Left colon (tissue), 2 donors: ENCODE measurements around the gene ARHGAP26. TPM values are rescaled to one million over a fixed set of nuclear protein-coding genes. Genes with fewer than 3 reads are reported as not detected.

ENCODE experiments used
- ATAC-seq: fragments of 200-7000 bp; cut with Tn5 transposase; one replicate; pipeline ENCODE4 v1.9.1; 2020; ENCODE audit warnings: mild to moderate bottlenecking, moderate library complexity
- DNase-seq, 2 donors: peaks; one replicate each; pipeline ENCODE4 v3.0.0-alpha.2; 2020
- intact Hi-C, 2 donors: fragments of 100-400 bp; cut with DNase I in 1 of 2; cut with micrococcal nuclease in 1 of 2; formaldehyde crosslinking; loops; one replicate each; pipeline versions ENCODE4 v1.11.2 to v1.14.0; 2022; cut with DNase I, micrococcal nuclease
- total RNA-seq, 2 donors: library from RNA; stranded (reverse); fragmentation: NEBNext Ultra II Directional; extraction: Animal tissue kit (Norgen Biotek cat#: 25700); gene quantifications; one replicate each; pipeline ENCODE4 v1.2.1, GENCODE V29; 2021
- donor health status: DM: no; HTN: no; CAD: no.
- donor health status: DM: yes; HTN: yes; CAD: no.

Gene ARHGAP26
- total RNA-seq, 2 donors from 2014 or later = 71.6 to 85.1 TPM

DNA sequence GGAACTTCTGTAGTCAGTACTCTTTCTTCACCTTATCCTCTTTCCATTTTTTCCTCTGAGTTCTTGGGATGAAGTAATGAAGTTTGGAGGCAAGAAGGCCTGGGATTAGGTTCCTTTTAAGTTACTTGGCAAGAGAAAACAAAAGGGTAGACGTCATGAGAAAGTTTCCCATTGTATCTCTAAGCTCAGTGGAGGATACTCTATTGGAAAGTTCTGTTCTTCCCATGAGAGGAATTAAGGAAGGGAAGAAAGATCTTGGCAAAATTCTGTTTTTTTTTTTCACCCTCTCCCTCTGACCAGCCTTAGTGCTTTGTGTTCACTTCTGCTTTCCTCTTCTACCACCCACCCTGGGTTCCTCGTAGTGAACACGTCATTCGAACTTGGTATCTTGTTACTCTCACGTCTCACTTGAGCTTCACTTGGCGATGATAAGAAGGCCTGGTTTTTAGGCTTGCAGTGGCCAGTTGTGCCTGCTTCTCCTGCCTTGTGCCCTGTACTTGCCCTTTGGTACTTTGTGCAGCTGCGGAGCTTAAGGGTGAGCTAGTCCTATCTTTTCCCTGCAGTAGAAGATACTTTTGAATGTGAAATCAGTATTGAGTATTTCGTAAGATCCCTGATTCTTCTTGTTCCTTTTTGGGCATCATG is 67.0 kb downstream of the ARHGAP26 start:
- intact Hi-C loops = no loop called here
- no peak for ATAC-seq
- no peak for DNase-seq

DNA sequence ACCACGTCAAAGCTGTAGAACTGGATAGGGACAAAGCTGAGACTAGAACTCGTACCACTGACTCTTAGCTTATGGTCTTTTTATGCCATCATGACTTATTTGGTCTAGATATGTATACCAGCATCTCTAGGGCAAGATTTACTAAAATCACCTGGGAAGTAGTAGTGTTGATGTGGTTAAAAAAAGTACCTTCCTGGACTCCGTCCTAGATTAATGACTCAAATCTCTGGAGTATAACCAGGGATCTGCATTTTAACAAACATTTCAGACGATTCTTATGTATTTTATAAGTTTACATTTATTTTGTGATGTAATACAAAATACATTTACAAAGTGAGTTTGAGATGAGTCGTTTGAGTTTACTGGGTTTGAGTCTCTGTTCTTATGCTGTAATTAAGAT is 68.7 kb downstream of the ARHGAP26 start:
- intact Hi-C loops = no loop called here
- ATAC-seq (no peak), DNase-seq (no peak)

GRCh38 chr5:142839711-142840346 is 69.7 kb downstream of the ARHGAP26 start:
- intact Hi-C loops = no loop called here
- peak; percentile 77 for ATAC-seq

DNA sequence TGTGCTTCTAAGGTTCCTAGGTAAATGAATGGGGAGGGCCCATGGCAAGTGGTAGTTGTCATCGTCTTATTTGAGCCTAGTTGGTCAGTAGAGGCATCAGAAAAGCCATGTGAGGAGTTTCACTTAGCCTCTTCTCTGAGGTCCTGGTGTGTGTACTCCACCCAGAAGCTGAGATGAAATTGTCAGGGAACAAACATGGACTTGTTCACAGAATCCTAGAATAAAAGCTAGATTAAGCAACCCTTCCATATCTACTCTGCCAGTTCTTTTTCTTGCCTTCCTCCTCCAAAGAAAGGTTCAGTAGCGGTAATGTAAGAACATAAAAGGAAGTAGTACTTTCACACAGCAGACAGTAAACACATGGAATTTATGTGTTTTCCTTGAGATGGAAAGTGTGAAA is 70.4 kb downstream of the ARHGAP26 start:
- DNase-seq (no peak), ATAC-seq (peak; percentile 16)
- intact Hi-C loops = no loop called here

More at GRCh38 chr5:142839711-142840346, 69.7 kb downstream of the ARHGAP26 start:
- DNase-seq = no peak

DNA sequence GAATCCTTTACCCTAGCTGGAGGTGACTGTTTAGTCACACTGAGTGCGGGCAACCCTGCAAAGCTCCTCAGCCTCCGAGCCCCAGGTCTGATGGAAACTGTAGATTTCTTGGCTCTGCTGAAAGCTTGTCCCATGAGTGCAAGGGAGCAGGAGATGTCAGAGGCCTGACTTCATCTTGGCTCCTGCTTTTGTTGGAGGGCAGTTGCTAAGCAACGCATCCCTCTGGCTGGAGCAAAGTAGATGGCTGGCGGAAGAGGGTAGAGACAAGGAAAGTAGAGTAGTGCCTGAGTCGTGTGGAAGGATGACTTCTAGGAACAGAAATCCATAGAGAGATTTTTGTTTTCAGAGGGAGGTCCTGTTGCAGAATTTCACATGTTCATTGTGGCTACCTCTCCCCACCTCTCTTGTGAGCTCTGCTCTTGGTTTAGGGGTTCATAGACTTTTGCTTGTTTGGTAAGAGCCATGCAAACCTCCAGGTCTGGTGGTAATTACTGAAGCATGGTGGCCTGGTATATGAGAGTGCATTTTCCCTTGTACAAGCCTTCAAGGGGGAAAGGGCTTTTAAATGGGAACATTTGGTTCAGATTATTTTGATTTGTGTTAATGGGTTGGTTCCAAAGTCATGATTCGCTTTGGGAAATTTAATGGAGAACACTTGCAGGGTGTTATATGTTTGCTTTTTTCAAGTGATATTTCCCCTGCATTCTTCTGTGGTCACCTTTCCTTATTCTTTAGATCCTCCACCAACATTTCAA is 71.5 kb downstream of the ARHGAP26 start:
- intact Hi-C loops = no loop called here
- ATAC-seq (no peak), DNase-seq (no peak)

DNA sequence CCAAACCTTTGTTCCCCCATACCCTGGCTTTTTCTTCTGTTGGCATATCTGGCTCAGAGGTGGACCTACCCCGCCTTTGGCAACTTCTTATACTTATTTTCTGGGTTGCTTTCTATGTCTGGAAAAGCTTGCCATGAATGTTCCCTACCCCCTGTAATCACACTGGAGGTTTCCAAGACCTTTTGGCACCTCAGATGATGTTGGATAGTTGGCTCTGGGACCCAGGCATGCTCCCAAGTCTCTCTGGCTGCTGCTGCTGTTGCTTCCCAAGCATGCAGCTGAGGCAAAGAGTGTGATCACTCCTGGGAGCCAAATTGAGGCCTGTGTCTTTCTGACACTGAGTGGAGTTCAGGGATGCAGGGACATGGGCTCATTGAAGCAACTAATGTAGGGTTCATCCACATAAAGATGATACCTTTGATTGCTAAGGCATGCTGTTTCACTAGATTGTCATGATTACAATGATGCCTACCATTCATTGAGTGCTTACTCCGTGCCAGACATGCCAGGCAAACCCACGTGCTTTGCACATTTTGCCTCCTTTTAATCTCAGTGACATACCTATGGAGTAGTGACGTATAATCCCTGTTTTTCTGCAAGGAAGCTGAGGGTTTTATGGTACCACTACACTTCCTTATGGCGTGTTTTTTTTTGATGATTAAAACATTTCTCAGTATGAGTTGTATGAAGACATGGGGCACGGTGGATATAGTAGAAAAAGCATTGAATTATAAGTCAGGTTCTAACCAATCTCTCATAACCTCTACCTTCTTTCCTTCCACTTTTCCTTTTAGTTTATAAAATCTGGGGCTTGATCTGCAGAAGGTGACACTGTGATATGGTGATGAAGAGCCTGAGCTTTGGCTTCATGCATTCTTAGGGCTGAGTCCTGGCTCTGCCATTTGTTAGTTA is 73.1 kb downstream of the ARHGAP26 start:
- DNase-seq (no peak), ATAC-seq (peak; percentile 51)
- intact Hi-C loops = no loop called here

GRCh38 chr5:142844866-142845265 is 74.7 kb downstream of the ARHGAP26 start:
- no peak for DNase-seq
- intact Hi-C loops = no loop called here
- no peak for ATAC-seq

- DNase-seq = no peak
Observed at GRCh38 chr5:142845402-142845921, 75.3 kb downstream of the ARHGAP26 start.

GRCh38 chr5:142845954-142846398 is 75.8 kb downstream of the ARHGAP26 start:
- intact Hi-C loops = no loop called here
- DNase-seq (no peak), ATAC-seq (peak; percentile 57)

More at GRCh38 chr5:142845402-142845921, 75.3 kb downstream of the ARHGAP26 start:
- peak; percentile 72 for ATAC-seq
- intact Hi-C loops = no loop called here

- intact Hi-C loops = no loop called here
- ATAC-seq = no peak
- DNase-seq = no peak
Observed at GRCh38 chr5:142846406-142846805, 76.2 kb downstream of the ARHGAP26 start.

- ATAC-seq (no peak), DNase-seq (no peak)
- intact Hi-C loops = no loop called here
Observed at GRCh38 chr5:142847898-142848790, 78.0 kb downstream of the ARHGAP26 start.

- intact Hi-C loops = no loop called here
- no peak for DNase-seq
- no peak for ATAC-seq
Observed at GRCh38 chr5:142849466-142849865, 79.3 kb downstream of the ARHGAP26 start.

DNA sequence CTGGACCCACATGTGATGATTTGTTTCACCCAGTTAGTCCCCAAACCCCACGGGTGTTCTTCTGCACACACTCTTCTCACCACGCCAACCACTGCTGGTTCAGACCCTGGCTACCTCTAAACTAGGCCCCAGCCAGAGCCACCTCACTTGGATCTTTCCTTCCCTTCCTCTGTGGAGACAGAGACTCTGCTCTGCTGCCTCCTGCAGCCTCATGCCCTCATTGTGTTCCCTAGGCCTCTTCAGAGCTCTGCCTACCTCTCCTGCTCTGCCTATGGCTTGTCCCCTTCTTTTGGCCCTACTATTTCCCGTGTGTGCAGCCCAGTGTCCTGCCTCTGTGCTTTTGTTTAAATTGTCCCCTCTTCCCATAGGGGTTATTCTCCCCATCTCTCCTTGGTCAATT is 79.7 kb downstream of the ARHGAP26 start:
- ATAC-seq = no peak
- no peak for DNase-seq
- intact Hi-C loops = no loop called here

- ATAC-seq = no peak
- intact Hi-C loops = no loop called here
- no peak for DNase-seq
Observed at GRCh38 chr5:142851731-142852130, 81.6 kb downstream of the ARHGAP26 start.

- DNase-seq (no peak), ATAC-seq (peak; percentile 72)
- intact Hi-C loops = no loop called here
Observed at GRCh38 chr5:142852416-142853198, 82.4 kb downstream of the ARHGAP26 start.

GRCh38 chr5:142853682-142854081 is 83.5 kb downstream of the ARHGAP26 start:
- no peak for ATAC-seq

DNA sequence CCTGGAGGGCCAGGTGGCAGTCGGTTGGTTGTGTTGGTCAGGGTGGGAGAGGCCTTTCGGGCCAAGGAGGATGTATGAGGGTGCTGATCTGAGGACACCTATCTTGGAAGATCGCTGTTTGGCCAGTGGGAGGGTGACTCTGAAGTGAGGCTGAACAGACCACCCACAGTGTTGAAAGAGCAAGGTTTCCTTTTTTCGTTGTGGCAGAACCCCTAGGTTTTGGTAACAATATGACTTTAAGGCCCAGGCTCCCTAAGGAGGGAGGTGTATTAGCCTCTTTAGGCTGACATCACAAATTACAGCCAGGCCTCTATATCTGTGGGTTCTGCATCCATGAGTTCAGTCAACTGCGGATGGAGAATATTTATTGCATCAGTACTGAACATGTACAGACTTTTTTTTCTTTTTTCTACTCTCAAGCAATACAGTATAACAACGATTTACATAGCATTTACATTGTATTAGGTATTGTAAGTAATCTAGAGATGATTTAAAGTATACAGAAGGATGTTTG is 86.1 kb downstream of the ARHGAP26 start:
- ATAC-seq = no peak
- intact Hi-C loops = no loop called here
- DNase-seq = no peak

More at GRCh38 chr5:142853682-142854081, 83.5 kb downstream of the ARHGAP26 start:
- intact Hi-C loops = no loop called here
- DNase-seq = no peak
